PC-3 (cell line): Measurements from ENCODE around the gene ZNF292. TPM values are rescaled to one million over a fixed set of nuclear protein-coding genes. Genes with fewer than 3 reads are reported as not detected.

ENCODE experiments used
- ATAC-seq: fragments of 200-7000 bp; cut with Tn5 transposase; 2 replicates; pipeline ENCODE4 v1.9.1; 2020; ENCODE audit warnings: mild to moderate bottlenecking, moderate library complexity
- BruUV-seq: library from RNA; stranded (reverse); fragments of 400-500 nt; replicated peaks from 2 replicates; lab custom pipeline; 2021; lab: Mats Ljungman, UMichigan
- CTCF ChIA-PET: fragments of 300-600 bp; sonication (Branson Sonifier 250); formaldehyde crosslinking; loops from one replicate; lab custom pipeline; 2022; ENCODE audit warnings: antibody characterized with exemption; lab: Charles Lee
- POLR2A ChIA-PET: fragments of 300-600 bp; sonication (Branson Sonifier 250); formaldehyde crosslinking; loops from one replicate; lab custom pipeline; 2022; ENCODE audit warnings: antibody characterized with exemption; ENCODE audit not compliant: unreplicated experiment; lab: Charles Lee
- DNase-seq: peaks from one replicate; pipeline ENCODE4 v3.0.0-alpha.2; 2015
- H2AFZ ChIP-seq: fragments of 300-600 bp; sonication (generic); 2 replicates; pipeline ENCODE4 v1.6.0; 2016; ENCODE audit warnings: antibody characterized with exemption, low read length
- H3F3A ChIP-seq: fragments of 300-600 bp; sonication (generic); one replicate; pipeline ENCODE4 v1.6.0; 2017; ENCODE audit warnings: antibody characterized with exemption, low read length, control low read depth, mild to moderate bottlenecking; ENCODE audit not compliant: unreplicated experiment
- H3K27ac ChIP-seq: fragments of 300-600 bp; sonication (generic); 2 replicates; pipeline ENCODE4 v1.5.1; 2016; ENCODE audit warnings: mild to moderate bottlenecking, low read length
- H3K27me3 ChIP-seq: fragments of 300-600 bp; sonication (generic); 2 replicates; pipeline ENCODE4 v1.6.1; 2016; ENCODE audit warnings: low read length, mixed read lengths
- H3K36me3 ChIP-seq: fragments of 300-600 bp; sonication (generic); 2 replicates; pipeline ENCODE4 v1.6.1; 2016; ENCODE audit warnings: low read depth, mixed run types, low read length, mixed read lengths
- H3K4me1 ChIP-seq: fragments of 300-600 bp; sonication (generic); 2 replicates; pipeline ENCODE4 v1.5.1; 2016; ENCODE audit warnings: low read length; ENCODE audit not compliant: insufficient read depth
- H3K4me2 ChIP-seq: fragments of 300-600 bp; sonication (generic); 2 replicates; pipeline ENCODE4 v1.6.0; 2016; ENCODE audit warnings: low read length
- H3K4me3 ChIP-seq: fragments of 300-600 bp; sonication (generic); 2 replicates; pipeline ENCODE4 v1.5.1; 2016; ENCODE audit warnings: mild to moderate bottlenecking, low read length, mixed read lengths
- H3K79me2 ChIP-seq: fragments of 300-600 bp; sonication (generic); 2 replicates; pipeline ENCODE4 v1.6.1; 2017; ENCODE audit warnings: low read length, mixed read lengths
- H3K9ac ChIP-seq: fragments of 300-600 bp; sonication (generic); 2 replicates; pipeline ENCODE4 v1.6.0; 2016; ENCODE audit warnings: mild to moderate bottlenecking, low read length
- H3K9me2 ChIP-seq: fragments of 300-600 bp; sonication (generic); replicated peaks from 2 replicates; pipeline ENCODE4 v1.6.1; 2016; ENCODE audit warnings: mixed run types, low read length, mixed read lengths
- H3K9me3 ChIP-seq: fragments of 300-600 bp; sonication (generic); 2 replicates; pipeline ENCODE4 v1.6.1; 2016; ENCODE audit warnings: low read length, mixed read lengths
- H4K20me1 ChIP-seq: fragments of 300-600 bp; sonication (generic); 2 replicates; pipeline ENCODE4 v1.6.1; 2016; ENCODE audit warnings: low read length, mixed read lengths
- CTCF ChIP-seq: fragments of 300-600 bp; sonication (generic); conservative IDR thresholded peaks from 2 replicates; pipeline ENCODE4 v1.5.1; 2017; ENCODE audit warnings: antibody characterized with exemption, low read depth, mild to moderate bottlenecking, low read length
- EZH2 ChIP-seq: fragments of 300-600 bp; sonication (generic); IDR thresholded peaks from one replicate; pipeline ENCODE4 v1.6.1; 2017; ENCODE audit warnings: antibody characterized with exemption, mild to moderate bottlenecking, low read length; ENCODE audit not compliant: unreplicated experiment
- EZH2phosphoT487 ChIP-seq: fragments of 300-600 bp; sonication (generic); IDR thresholded peaks from 2 replicates; pipeline ENCODE4 v1.6.1; 2018; ENCODE audit warnings: mild to moderate bottlenecking, antibody characterized with exemption, low read length, borderline replicate concordance
- intact Hi-C: fragments of 100-400 bp; cut with micrococcal nuclease; formaldehyde crosslinking; loops from 2 replicates; pipeline ENCODE4 v1.9.0; 2023
- total RNA-seq: library from RNA; depleted of rRNA; stranded (reverse); fragments of >200 nt; gene quantifications from 2 replicates; pipeline ENCODE4 v1.2.3, GENCODE V29; 2014

Gene ZNF292
- total RNA-seq, 1 experiment from 2014 or later, result 8.9 TPM

- Histone ChIP-seq H3K4me2 (no peak overlapping the region), H3K4me1 (peaks cover 22% of the 10 kb centered on the region), H3F3A (no peaks in the 10 kb centered on the region), H3K27ac (no peak overlapping the region), H4K20me1 (peaks cover 68% of the 10 kb centered on the region), H2AFZ (no peak overlapping the region), H3K9me3 (no peaks in the 10 kb centered on the region), H3K9ac (no peak overlapping the region), H3K27me3 (no peaks in the 10 kb centered on the region), H3K79me2 (peaks cover 100% of the 10 kb centered on the region), H3K4me3 (no peak overlapping the region), H3K36me3 (no peaks in the 10 kb centered on the region), H3K9me2 (no peaks in the 10 kb centered on the region)
- intact Hi-C loops, result no loop called here
- TF ChIP-seq EZH2 (no peak), CTCF (no peak), EZH2phosphoT487 (no peak)
- ChIA-PET CTCF (no interaction called here), POLR2A (no interaction called here)
- ATAC-seq (no peak), DNase-seq (no peak)
- BruUV-seq, result no TSS peak
Observed at GRCh38 chr6:87164004-87164403, 8.6 kb downstream of the ZNF292 start.

- CTCF ChIA-PET, result no interaction called here
- Histone ChIP-seq H3K4me2 (no peak overlapping the region), H4K20me1 (peaks cover 69% of the 10 kb centered on the region), H3K27me3 (no peaks in the 10 kb centered on the region), H3K4me3 (no peak overlapping the region), H3K79me2 (peaks cover 100% of the 10 kb centered on the region), H3F3A (no peaks in the 10 kb centered on the region), H3K9ac (no peak overlapping the region), H2AFZ (no peak overlapping the region), H3K36me3 (no peaks in the 10 kb centered on the region), H3K4me1 (peaks cover 22% of the 10 kb centered on the region), H3K27ac (no peak overlapping the region), H3K9me2 (no peaks in the 10 kb centered on the region), H3K9me3 (no peaks in the 10 kb centered on the region)
- ATAC-seq, result no peak
- intact Hi-C loops, result no loop called here
- no peak for TF ChIP-seq EZH2phosphoT487
- no peak for TF ChIP-seq CTCF
- TF ChIP-seq EZH2, result no peak
- POLR2A ChIA-PET, result no interaction called here
- no TSS peak for BruUV-seq
- no peak for DNase-seq
Observed at GRCh38 chr6:87164506-87164905, 9.1 kb downstream of the ZNF292 start.

- H3F3A ChIP-seq, result no peaks in the 10 kb centered on the region
- no peaks in the 10 kb centered on the region for H3K9me3 ChIP-seq
- H3K9me2 ChIP-seq, result no peaks in the 10 kb centered on the region
- no peak overlapping the region for H3K27ac ChIP-seq
- no peaks in the 10 kb centered on the region for H3K27me3 ChIP-seq
- no peak overlapping the region for H2AFZ ChIP-seq
- no TSS peak for BruUV-seq
- POLR2A ChIA-PET, result no interaction called here
- H3K9ac ChIP-seq, result no peak overlapping the region
- H3K4me1 ChIP-seq, result peaks cover 22% of the 10 kb centered on the region
- TF ChIP-seq EZH2phosphoT487 (no peak), CTCF (no peak), EZH2 (no peak)
- no peak overlapping the region for H3K4me3 ChIP-seq
- no peak for DNase-seq
- H3K79me2 ChIP-seq, result peaks cover 100% of the 10 kb centered on the region
- H3K36me3 ChIP-seq, result no peaks in the 10 kb centered on the region
- ATAC-seq, result no peak
- H4K20me1 ChIP-seq, result peaks cover 67% of the 10 kb centered on the region
- CTCF ChIA-PET, result no interaction called here
- intact Hi-C loops, result no loop called here
- H3K4me2 ChIP-seq, result no peak overlapping the region
Observed at GRCh38 chr6:87165185-87165584, 9.8 kb downstream of the ZNF292 start.
